HuH-7 (cell line): ENCODE measurements around the gene SGCD.

Experiments used
- DNase-seq: peaks from one replicate; pipeline ENCODE4 v3.0.0; 2011; ENCODE audit warnings: low spot score

SGCD gene

GRCh38 chr5:156515121-156515520 lies 188.2 kb downstream of the SGCD start:
- DNase-seq, result no peak

GRCh38 chr5:156515803-156516360 lies 188.9 kb downstream of the SGCD start:
- no peak for DNase-seq

GRCh38 chr5:156522651-156523529 lies 195.9 kb downstream of the SGCD start:
- no peak for DNase-seq

- DNase-seq, result no peak
These were observed 196.6 kb downstream of the SGCD start for GRCh38 chr5:156523607-156524006.

- DNase-seq, result no peak
These were observed 199.3 kb downstream of the SGCD start for GRCh38 chr5:156526081-156526925.

- no peak for DNase-seq
These were observed 200.6 kb downstream of the SGCD start for GRCh38 chr5:156527611-156528010.

- DNase-seq, result no peak
These were observed 201.7 kb downstream of the SGCD start for GRCh38 chr5:156528673-156529072.

- no peak for DNase-seq
These were observed 202.9 kb downstream of the SGCD start for GRCh38 chr5:156529892-156530291.

- no peak for DNase-seq
These were observed 204.2 kb downstream of the SGCD start for GRCh38 chr5:156531199-156531598.

GRCh38 chr5:156532921-156533320 lies 206.0 kb downstream of the SGCD start:
- DNase-seq, result no peak

GRCh38 chr5:156534085-156534484 lies 207.1 kb downstream of the SGCD start:
- no peak for DNase-seq

- DNase-seq, result no peak
These were observed 208.0 kb downstream of the SGCD start for GRCh38 chr5:156534906-156535485.

GRCh38 chr5:156540491-156540890 lies 213.5 kb downstream of the SGCD start:
- DNase-seq, result no peak

GRCh38 chr5:156541582-156541981 lies 214.6 kb downstream of the SGCD start:
- no peak for DNase-seq

- DNase-seq, result no peak
These were observed 216.6 kb downstream of the SGCD start for GRCh38 chr5:156543348-156544145.

- DNase-seq, result no peak
These were observed 225.9 kb downstream of the SGCD start for GRCh38 chr5:156552855-156553358.

- no peak for DNase-seq
These were observed 229.9 kb downstream of the SGCD start for GRCh38 chr5:156556666-156557406.

- no peak for DNase-seq
These were observed 233.0 kb downstream of the SGCD start for GRCh38 chr5:156560002-156560401.

GRCh38 chr5:156561651-156562050 lies 234.7 kb downstream of the SGCD start:
- no peak for DNase-seq

- DNase-seq, result no peak
These were observed 243.7 kb downstream of the SGCD start for GRCh38 chr5:156570615-156571014.

- no peak for DNase-seq
These were observed 254.8 kb downstream of the SGCD start for GRCh38 chr5:156581725-156582124.
